GM12878 (cell line): Measurements from ENCODE around the gene UBTF. TPM values are rescaled to one million over a fixed set of nuclear protein-coding genes. Genes with fewer than 3 reads are reported as not detected.

Source experiments
- BCL11A ChIP-seq: IDR thresholded peaks from 2 replicates; pipeline ENCODE4 v1.6.1; 2011; ENCODE audit warnings: low read depth, low read length
- BHLHE40 ChIP-seq, 2 experiments: fragments of 450-650 bp in 1 of 2; IDR thresholded peaks; 2 replicates each; pipeline ENCODE4 v1.6.1; 2011 to 2017; ENCODE audit warnings: low read depth in 2 of 2, borderline replicate concordance in 1 of 2, improper control_type of control experiment in 1 of 2, low read length in 1 of 2, mild to moderate bottlenecking in 1 of 2
- CBX3 ChIP-seq: fragments of 200-600 bp; sonication (generic); IDR thresholded peaks from 2 replicates; pipeline ENCODE4 v1.6.1; 2016; ENCODE audit warnings: low read depth, borderline replicate concordance
- EED ChIP-seq: sonication (generic); IDR thresholded peaks from 2 replicates; pipeline ENCODE4 v1.6.1; 2016; ENCODE audit warnings: antibody characterized with exemption, low read depth
- EP300 ChIP-seq, 2 experiments: fragments of 150-350 bp in 1 of 2; IDR thresholded peaks; 2 replicates each; pipeline ENCODE4 v1.6.1; 2011 to 2012; ENCODE audit warnings: low read depth in 2 of 2, low read length in 2 of 2, borderline replicate concordance in 1 of 2, improper control_type of control experiment in 1 of 2, inconsistent platforms in 1 of 2; ENCODE audit not compliant: control insufficient read depth in 1 of 2
- FOS ChIP-seq: IDR thresholded peaks from 3 replicates; pipeline ENCODE4 v1.6.1; 2011; ENCODE audit warnings: borderline replicate concordance; ENCODE audit not compliant: insufficient read length; ENCODE audit errors: extremely low read depth
- FOXK2 ChIP-seq: fragments of 450-650 bp; IDR thresholded peaks from 2 replicates; pipeline ENCODE4 v1.6.1; 2017; ENCODE audit warnings: mild to moderate bottlenecking, moderate library complexity
- KAT2A ChIP-seq: conservative IDR thresholded peaks from 2 replicates; pipeline ENCODE4 v1.6.1; 2011; ENCODE audit warnings: low read depth, low read length; ENCODE audit not compliant: control insufficient read depth
- KLF5 ChIP-seq: fragments of 450-650 bp; IDR thresholded peaks from 2 replicates; pipeline ENCODE4 v1.6.1; 2014; ENCODE audit warnings: mild to moderate bottlenecking; ENCODE audit not compliant: partially characterized antibody
- LARP7 ChIP-seq: fragments of 450-650 bp; IDR thresholded peaks from 2 replicates; pipeline ENCODE4 v1.6.1; 2017; ENCODE audit warnings: mild to moderate bottlenecking
- MXI1 ChIP-seq: fragments of 150-350 bp; IDR thresholded peaks from 2 replicates; pipeline ENCODE4 v1.6.1; 2011; ENCODE audit warnings: low read depth, mild to moderate bottlenecking, inconsistent platforms, low read length, improper control_type of control experiment
- NFYA ChIP-seq: IDR thresholded peaks from 2 replicates; pipeline ENCODE4 v1.6.1; 2011; ENCODE audit warnings: low read depth, mild to moderate bottlenecking, low read length, improper control_type of control experiment, borderline replicate concordance
- NKRF ChIP-seq: fragments of 450-650 bp; conservative IDR thresholded peaks from 2 replicates; pipeline ENCODE4 v1.6.1; 2017; ENCODE audit warnings: mild to moderate bottlenecking, moderate library complexity
- RB1 ChIP-seq: fragments of 450-650 bp; formaldehyde crosslinking; IDR thresholded peaks from 2 replicates; pipeline ENCODE4 v1.6.1; 2017; ENCODE audit warnings: mild to moderate bottlenecking, borderline replicate concordance
- RELB ChIP-seq: fragments of 450-650 bp; IDR thresholded peaks from 2 replicates; pipeline ENCODE4 v1.6.1; 2017; ENCODE audit warnings: low read depth, mild to moderate bottlenecking, moderate library complexity
- SKIL ChIP-seq: fragments of 450-650 bp; IDR thresholded peaks from 2 replicates; pipeline ENCODE4 v1.6.1; 2017; ENCODE audit warnings: mild to moderate bottlenecking, low read depth, inconsistent platforms; ENCODE audit not compliant: poor library complexity, severe bottlenecking
- SMAD5 ChIP-seq: IDR thresholded peaks from 2 replicates; pipeline ENCODE4 v1.6.1; 2016; ENCODE audit warnings: antibody characterized with exemption, low read depth
- SMARCA5 ChIP-seq: fragments of 450-650 bp; IDR thresholded peaks from 2 replicates; pipeline ENCODE4 v1.6.1; 2017; ENCODE audit warnings: mild to moderate bottlenecking
- SP1 ChIP-seq: IDR thresholded peaks from one replicate; pipeline ENCODE4 v1.6.1; 2011; ENCODE audit warnings: low read depth, low read length
- ZBED1 ChIP-seq: IDR thresholded peaks from 2 replicates; pipeline ENCODE4 v1.6.1; 2016; ENCODE audit warnings: borderline replicate concordance
- ZNF217 ChIP-seq: fragments of 450-650 bp; IDR thresholded peaks from 2 replicates; pipeline ENCODE4 v1.6.1; 2017; ENCODE audit warnings: antibody characterized with exemption, mild to moderate bottlenecking
- polyA plus RNA-seq, 11 experiments: library from polyadenylated mRNA; depleted of rRNA in 4 of 11; unstranded in 6 of 11; stranded (reverse) in 5 of 11; fragments of >200 nt; fragmentation: Nextera tagmentation in 4 of 11; fragmentation: Illumina TruSeq in 1 of 11; extraction: Ambion mirVana in 4 of 11; extraction: Trizol in 1 of 11; gene quantifications; 1 replicate in 1 of 11; 2 replicates in 10 of 11; pipeline versions ENCODE4 v1.2.1 to v1.2.3, GENCODE V29; 2011 to 2016; ENCODE audit warnings: inconsistent platforms in 2 of 11, missing spikeins in 2 of 11, low read depth in 1 of 11
- total RNA-seq, 4 experiments: library from RNA; depleted of rRNA in 3 of 4; stranded (reverse); fragments of >200 nt in 3 of 4; fragmentation: Illumina TruSeq in 1 of 4; extraction: Trizol in 1 of 4; gene quantifications; 2 replicates each; pipeline versions ENCODE4 v1.2.1 to v1.2.3, GENCODE V29; 2013 to 2021
- TF ChIP-seq, protein P1 (sequence below): IDR thresholded peaks from 2 replicates; pipeline ENCODE4 v1.6.1; 2011; ENCODE audit warnings: low read depth, low read length, improper control_type of control experiment, borderline replicate concordance
- TF ChIP-seq, protein P2 (sequence below): fragments of 450-650 bp; IDR thresholded peaks from 2 replicates; pipeline ENCODE4 v1.6.1; 2016; ENCODE audit warnings: mild to moderate bottlenecking

Gene UBTF
- total and polyA plus RNA-seq, 10 of the 15 experiments (the other 5 are each of a cell fraction or from before 2014, with no cell fraction given): 2.2 to 124 (median 79.6) TPM

DNA sequence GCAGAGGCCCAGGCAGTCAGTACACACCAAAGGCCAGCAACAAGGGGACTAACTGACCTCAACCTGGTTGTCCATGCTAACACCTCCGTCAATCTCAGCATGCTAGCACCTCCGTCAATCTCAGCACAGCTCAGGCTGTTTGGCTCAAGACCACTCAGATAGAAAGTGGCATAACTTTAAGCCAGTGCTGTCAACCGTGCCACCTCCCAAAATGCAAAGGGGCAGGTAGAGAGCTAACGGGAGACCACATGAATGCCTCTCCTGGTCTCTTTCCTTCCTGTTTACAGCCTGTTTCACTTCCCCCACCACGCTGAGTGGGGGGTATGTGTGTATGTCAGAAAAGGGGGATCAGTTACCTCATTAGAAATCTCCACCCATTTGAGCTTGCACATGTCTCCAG is 3.3 kb downstream of the UBTF start (continued):
- TF ChIP-seq BHLHE40 (IDR thresholded peaks at IDR 0.05; ENCODE audit: borderline replicate concordance in 1 of 2, low read depth in 2 of 2, low read length in 1 of 2) (peak in 1 of 2 experiments; percentile 46; a peak in 1 of 4 replicates), SMARCA5 (0 out of 2 replicates have a peak, but pooled peaks have one; percentile 22), LARP7 (no peak; the same call in 1 of the 2 replicates), NKRF (no peak), ZNF217 (no peak), FOS (no peak), ZBED1 (0 out of 2 replicates have a peak, but pooled peaks have one; percentile 40), SKIL (no peak), RB1 (no peak), RELB (no peak), KAT2A (no peak), SP1 (peak; percentile 19), SMAD5 (no peak), BCL11A (no peak), CBX3 (no peak), EP300 (IDR thresholded peaks at IDR 0.05; ENCODE audit: borderline replicate concordance in 1 of 2, control insufficient read depth in 1 of 2, low read depth in 2 of 2, low read length in 2 of 2) (no peak), EED (peak; percentile 47; the same call in 1 of the 2 replicates), FOXK2 (peak; percentile 51), KLF5 (no peak), NFYA (no peak), MXI1 (peak; percentile 76)
- TF ChIP-seq, protein P1, sequence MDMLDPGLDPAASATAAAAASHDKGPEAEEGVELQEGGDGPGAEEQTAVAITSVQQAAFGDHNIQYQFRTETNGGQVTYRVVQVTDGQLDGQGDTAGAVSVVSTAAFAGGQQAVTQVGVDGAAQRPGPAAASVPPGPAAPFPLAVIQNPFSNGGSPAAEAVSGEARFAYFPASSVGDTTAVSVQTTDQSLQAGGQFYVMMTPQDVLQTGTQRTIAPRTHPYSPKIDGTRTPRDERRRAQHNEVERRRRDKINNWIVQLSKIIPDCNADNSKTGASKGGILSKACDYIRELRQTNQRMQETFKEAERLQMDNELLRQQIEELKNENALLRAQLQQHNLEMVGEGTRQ: no peak
- TF ChIP-seq, protein P2, sequence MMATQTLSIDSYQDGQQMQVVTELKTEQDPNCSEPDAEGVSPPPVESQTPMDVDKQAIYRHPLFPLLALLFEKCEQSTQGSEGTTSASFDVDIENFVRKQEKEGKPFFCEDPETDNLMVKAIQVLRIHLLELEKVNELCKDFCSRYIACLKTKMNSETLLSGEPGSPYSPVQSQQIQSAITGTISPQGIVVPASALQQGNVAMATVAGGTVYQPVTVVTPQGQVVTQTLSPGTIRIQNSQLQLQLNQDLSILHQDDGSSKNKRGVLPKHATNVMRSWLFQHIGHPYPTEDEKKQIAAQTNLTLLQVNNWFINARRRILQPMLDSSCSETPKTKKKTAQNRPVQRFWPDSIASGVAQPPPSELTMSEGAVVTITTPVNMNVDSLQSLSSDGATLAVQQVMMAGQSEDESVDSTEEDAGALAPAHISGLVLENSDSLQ: peak; percentile 84
